HG03354 (cell line): Measurements from ENCODE around the gene CUL3.
"Not testable (repeated sequence)": the region's sequence is repeated elsewhere in the genome, so short reads cannot be mapped to it uniquely, and the experiment has no call there.

Experiments
- ATAC-seq: cut with Tn5 transposase; IDR thresholded peaks from one replicate; pipeline ENCODE4 v1.9.1; 2021; ENCODE audit warnings: mild to moderate bottlenecking; ENCODE audit not compliant: unreplicated experiment, poor library complexity, severe bottlenecking

CUL3 gene

GRCh38 chr2:224584111-224584784, 915 bp downstream of the CUL3 start:
- peak; percentile 9 for ATAC-seq

DNA sequence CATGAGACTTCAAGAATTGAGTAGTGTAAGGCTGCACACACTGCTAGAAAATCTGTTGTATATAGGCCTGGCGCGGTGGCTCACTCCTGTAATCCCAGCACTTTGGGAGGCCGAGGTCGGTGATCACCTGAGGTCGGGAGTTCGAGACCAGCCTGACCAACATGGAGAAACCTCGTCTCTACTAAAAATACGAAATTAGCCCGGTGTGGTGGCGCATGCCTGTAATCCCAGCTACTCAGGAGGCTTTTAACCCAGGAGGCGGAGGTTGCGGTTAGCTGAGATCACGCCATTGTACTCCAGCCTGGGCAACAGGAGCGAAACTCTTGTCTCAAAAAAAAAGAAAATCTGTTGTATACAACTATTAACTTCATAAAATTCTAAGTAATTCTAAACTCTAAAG, 2.1 kb downstream of the CUL3 start:
- not testable (repeated sequence) for ATAC-seq

- no peak for ATAC-seq
Measured at GRCh38 chr2:224580248-224580647, 4.9 kb downstream of the CUL3 start.

DNA sequence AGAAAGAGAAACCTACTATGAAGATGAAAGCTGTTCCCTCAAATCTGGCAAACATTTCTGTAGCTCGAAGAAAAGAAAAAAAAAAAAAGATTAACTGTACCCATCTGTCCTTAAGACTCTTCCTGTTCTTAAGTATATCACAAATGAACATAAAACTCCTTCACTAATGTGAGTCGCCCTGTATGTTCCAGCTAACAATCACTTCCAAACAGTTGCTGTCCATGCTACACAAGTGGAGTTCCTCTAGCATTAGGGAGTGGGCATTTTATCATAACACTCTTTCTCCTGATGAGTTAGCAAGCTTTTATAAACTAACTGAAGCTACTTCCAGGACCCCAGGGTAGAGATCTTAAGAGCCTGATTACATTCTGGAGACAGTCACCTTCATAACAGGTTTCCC, 5.8 kb downstream of the CUL3 start:
- no peak for ATAC-seq

DNA sequence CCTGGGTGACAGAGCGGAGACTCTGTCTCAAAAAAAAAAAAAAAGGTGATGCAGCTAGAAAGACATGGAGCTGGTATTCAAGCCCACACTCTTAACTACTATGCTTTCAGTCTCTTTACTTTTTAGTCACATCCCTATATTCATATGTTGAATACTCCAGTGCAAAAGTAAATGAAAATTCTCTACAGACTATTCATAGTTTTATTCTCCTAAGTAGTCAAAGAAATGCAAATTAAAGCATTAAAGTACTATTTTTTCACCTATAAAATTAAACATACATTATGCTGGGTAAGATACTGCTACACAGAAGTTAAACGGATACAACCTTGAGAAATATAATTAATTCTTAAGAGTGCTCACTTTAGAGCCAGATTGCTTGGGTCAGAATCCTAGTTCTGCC, 7.6 kb downstream of the CUL3 start:
- no peak for ATAC-seq

DNA sequence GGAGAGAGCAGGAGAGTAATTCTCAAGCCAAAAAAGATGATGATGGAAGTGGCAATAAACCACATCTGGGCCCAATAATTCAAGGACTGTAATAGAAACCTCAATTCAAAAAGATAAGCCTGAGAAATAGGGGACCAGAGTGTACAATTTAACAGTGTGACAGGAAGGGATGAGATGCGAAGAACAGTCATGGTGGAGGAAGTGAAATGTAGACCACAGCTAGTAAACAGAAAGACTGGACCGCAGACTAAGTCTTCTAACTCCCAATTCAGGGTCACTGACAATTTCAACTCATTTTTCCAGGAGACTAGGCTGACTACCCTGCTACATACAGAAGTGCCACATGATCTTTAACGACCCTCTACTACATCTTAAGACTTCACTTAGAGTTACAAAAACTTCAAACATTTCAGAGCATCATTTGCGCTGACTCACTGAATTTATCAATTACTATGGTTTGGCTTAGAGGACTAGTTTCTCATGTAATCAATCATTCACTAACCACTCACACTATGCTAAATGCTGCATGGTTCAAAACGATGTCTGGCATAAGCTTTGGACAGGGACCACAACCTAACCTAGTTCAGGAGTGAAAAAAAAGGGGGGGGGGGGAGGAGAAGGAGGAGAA, 9.0 kb downstream of the CUL3 start:
- ATAC-seq, result peak; percentile 90

GRCh38 chr2:224574423-224575084, 10.6 kb downstream of the CUL3 start:
- no peak for ATAC-seq

- no peak for ATAC-seq
Measured at GRCh38 chr2:224573724-224574123, 11.4 kb downstream of the CUL3 start.

DNA sequence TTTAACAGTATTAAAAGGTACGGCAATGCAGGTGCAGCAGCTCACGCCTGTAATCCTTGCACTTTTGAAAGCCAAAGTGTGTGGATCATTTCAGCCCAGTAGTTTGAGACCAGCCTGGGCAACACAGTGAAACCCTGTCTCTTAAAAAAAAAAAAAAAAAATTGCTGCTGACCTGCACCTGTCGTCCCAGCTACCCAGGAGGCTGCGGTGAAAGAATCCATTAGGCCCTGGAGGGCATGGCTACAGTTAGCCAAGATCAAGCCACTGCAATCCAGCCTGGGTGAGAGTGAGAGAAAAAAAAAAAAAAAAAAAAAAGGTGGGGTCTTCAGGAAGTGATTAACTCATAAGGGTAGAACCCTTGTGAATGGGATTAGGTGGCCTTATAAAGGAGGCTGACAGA, 12.8 kb downstream of the CUL3 start:
- ATAC-seq, result no peak

GRCh38 chr2:224570328-224570993, 14.7 kb downstream of the CUL3 start:
- ATAC-seq, result no peak

GRCh38 chr2:224569654-224570053, 15.5 kb downstream of the CUL3 start:
- no peak for ATAC-seq

DNA sequence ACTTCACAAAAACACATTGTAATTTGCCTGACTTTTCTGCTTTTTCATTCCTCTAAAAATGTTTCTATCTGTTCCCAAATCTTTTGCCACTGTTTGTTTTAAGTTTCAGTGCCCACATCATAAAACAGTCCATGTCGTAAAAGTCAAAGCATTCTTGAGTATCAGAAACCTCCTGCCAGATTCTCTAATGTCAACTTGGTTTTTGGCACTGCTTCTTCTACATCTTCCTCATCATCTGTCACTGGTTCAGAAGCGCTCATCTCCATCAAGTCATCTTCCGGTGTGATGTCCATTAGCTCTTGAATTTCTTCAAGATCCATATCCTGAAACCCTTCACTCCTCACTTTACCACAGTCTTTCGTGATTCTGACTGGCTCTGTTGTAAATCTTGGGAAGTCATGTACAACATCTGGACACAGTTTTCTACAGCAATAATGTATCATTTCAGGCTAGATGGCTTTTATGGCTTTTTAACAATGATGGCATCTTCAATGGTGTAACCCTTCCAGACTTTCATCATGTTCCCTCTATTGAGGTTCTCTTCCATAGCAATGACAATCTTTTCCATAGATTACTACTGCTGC, 19.6 kb downstream of the CUL3 start:
- no peak for ATAC-seq

DNA sequence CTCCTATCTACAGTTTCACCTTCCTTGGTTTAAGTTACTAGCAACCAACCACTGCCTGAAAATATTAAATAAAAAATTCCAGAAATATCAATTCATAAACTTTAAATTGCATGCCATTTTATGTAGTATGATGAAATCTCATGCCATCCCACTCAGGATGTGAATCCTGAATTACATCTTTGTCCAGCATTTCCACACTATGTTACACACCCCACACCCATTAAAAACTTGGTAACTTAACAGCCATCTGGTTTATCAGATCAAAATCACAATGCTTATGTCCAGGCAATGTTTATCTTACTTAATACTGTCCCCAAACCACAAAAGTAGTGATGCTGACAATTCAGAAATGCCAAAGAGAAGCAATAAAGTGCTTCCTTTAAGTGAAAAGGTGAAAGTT, 21.6 kb downstream of the CUL3 start:
- ATAC-seq, result no peak

DNA sequence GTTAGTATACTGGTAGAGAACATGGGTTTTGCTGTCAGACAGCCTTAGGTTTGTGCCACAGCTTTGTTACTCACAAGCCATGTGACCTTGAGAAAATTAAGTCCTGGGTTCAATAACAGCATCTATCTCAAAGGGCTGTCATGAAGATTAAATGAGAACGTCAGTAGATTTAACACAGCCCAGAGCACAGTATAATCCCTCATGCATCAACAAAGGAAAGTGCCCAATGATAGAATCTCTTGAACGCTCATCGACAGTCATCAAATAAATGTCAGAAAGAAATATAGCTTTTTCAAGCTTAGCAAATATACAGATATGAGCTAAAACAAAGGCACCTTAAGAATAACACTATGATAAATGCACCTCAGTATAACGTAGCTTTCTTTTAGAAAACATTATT, 22.3 kb downstream of the CUL3 start:
- no peak for ATAC-seq

DNA sequence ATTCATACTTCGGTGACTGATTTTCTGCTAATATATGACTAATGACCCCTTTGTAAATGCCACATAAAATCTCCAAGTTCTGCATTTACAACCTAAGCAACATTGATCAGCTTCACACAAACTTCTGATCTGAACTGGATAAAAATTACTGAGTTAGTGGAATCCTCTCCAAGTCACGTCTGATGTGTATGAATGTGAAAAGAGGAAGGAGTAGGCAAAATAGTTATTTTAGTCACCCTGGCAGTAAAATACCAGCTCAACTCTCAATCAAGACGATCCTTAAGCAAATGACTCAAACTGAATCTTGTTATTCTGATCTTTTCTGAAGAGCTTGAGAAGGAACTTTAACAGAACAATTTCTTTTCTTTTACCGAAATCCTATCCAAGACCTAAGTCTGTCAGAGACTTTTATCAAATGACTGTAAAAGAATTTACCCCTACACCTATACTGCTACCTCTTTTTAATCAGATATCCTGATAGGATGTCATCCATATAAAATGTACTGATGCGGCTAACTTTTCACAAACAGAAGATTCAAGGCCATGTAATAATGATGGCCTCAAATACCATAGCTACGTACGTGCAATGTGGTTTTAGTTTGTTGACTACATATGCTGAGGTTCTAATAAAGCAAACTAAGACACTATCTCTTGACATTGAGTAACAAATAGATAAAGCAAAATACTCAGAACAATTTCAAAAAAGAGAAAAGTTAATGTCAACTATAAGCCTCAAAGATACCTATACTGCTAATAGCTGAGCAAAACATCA, 23.7 kb downstream of the CUL3 start:
- peak; percentile 83 for ATAC-seq

- ATAC-seq, result no peak
Measured at GRCh38 chr2:224560549-224560948, 24.6 kb downstream of the CUL3 start.

DNA sequence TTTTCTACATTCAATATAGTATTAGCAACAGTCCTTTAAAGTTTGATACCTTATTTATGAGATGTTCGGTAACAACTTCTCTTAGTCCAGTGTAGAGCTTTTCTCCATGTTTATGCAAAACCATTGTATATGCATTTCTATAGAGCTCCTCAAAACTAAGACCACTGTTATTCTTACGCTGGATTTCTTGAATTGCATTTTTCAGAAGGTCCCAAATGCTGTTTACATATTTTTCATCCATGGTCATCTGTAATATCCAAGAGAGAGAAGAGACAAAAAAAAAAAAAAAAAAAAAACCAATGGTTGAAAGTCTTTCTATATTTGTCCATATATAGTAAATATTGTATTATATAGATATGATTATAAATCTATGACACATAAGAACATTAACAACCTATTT, 27.6 kb downstream of the CUL3 start:
- ATAC-seq, result no peak

DNA sequence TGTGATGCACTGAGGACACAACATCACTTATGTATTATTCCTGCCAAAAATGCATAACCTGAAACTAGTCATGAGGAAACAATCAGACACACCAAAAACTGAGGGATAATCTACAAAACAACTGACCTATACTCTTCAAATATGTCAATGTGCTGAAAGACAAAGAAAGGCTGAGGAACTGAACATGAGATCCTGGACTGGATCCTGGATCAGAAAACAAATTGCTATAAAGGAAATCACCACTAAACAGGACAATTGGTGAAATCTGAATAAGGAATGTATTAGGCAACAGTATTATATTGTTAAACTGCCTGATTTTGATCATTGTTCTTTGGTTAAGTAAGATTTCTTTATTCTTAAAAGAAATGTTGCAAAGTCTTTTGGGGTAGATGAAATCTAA, 28.8 kb downstream of the CUL3 start:
- ATAC-seq, result no peak

DNA sequence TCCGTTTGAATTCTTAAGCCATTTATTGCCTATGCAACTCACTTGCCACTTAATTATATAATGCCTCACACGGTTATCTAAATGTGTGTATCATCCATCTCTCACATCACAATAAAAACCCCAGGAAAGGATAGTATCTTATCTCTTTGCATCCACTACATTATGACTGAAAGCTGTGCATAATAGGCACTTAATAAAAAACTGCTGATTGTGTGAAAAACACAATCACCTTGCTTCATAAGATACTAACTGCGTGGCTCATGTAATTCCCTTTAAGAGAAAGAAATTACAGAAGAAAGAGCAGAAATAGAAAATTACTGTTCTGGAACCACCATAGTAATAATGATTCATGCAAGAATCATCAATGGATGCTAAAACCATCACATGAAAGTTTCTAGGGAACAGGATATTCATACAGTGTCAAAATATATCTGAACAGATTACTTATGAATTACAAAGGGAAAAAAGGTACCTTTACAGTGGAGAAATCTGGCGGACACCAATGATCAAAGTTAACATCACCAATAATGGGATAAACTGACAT, 29.3 kb downstream of the CUL3 start:
- ATAC-seq, result no peak
